Left kidney (tissue), 2 donors: ENCODE results near the gene PTK7. TPM values are rescaled to one million over a fixed set of nuclear protein-coding genes. Genes with fewer than 3 reads are reported as not detected.

Experiments used
- DNase-seq: peaks from one replicate; pipeline ENCODE4 v3.0.0-alpha.2; 2013
- polyA plus RNA-seq: library from polyadenylated mRNA; unstranded; fragments of 120-200 nt; gene quantifications from one replicate; pipeline ENCODE4 v1.2.1, GENCODE V29; 2013; ENCODE audit not compliant: insufficient read length

PTK7 gene
- polyA plus RNA-seq, 1 donor: 213 TPM

GRCh38 chr6:43178951-43179830 is 103.1 kb downstream of the PTK7 start:
- no peak for DNase-seq

- DNase-seq: no peak
Measured at GRCh38 chr6:43180058-43180457, 103.9 kb downstream of the PTK7 start.

- no peak for DNase-seq
Measured at GRCh38 chr6:43180985-43181384, 104.9 kb downstream of the PTK7 start.

- DNase-seq: no peak
Measured at GRCh38 chr6:43181621-43181941, 105.5 kb downstream of the PTK7 start.

- DNase-seq: peak; percentile 75
Measured at GRCh38 chr6:43181942-43182860, 106.1 kb downstream of the PTK7 start, which contains the start of gene CUL9. Gene CUL9, plus strand, starts transcription at chr6:43182196. Its CDS starts 2,115 bp downstream, at chr6:43184311.

- DNase-seq: no peak
Measured at GRCh38 chr6:43183441-43183840, 107.3 kb downstream of the PTK7 start.

GRCh38 chr6:43184268-43184985 is 108.3 kb downstream of the PTK7 start:
- DNase-seq: no peak

- DNase-seq: no peak
Measured at GRCh38 chr6:43185391-43185985, 109.4 kb downstream of the PTK7 start.

GRCh38 chr6:43186019-43186418 is 109.9 kb downstream of the PTK7 start:
- no peak for DNase-seq

GRCh38 chr6:43186706-43187105 is 110.6 kb downstream of the PTK7 start:
- DNase-seq: no peak

- DNase-seq: no peak
Measured at GRCh38 chr6:43187821-43188220, 111.7 kb downstream of the PTK7 start.

- no peak for DNase-seq
Measured at GRCh38 chr6:43188426-43188825, 112.3 kb downstream of the PTK7 start.

- DNase-seq: no peak
Measured at GRCh38 chr6:43189776-43190304, 113.7 kb downstream of the PTK7 start.

- DNase-seq: no peak
Measured at GRCh38 chr6:43192911-43193310, 116.8 kb downstream of the PTK7 start.

- no peak for DNase-seq
Measured at GRCh38 chr6:43193929-43194328, 117.8 kb downstream of the PTK7 start.

GRCh38 chr6:43196337-43196736 is 120.2 kb downstream of the PTK7 start:
- no peak for DNase-seq

- DNase-seq: no peak
Measured at GRCh38 chr6:43199912-43200311, 123.8 kb downstream of the PTK7 start.

- no peak for DNase-seq
Measured at GRCh38 chr6:43200541-43200940, 124.4 kb downstream of the PTK7 start.

- DNase-seq: no peak
Measured at GRCh38 chr6:43202451-43202850, 126.3 kb downstream of the PTK7 start.

- no peak for DNase-seq
Measured at GRCh38 chr6:43203029-43203717, 127.1 kb downstream of the PTK7 start.

GRCh38 chr6:43203718-43204095 is 127.6 kb downstream of the PTK7 start:
- DNase-seq: no peak
